DOHH2 (cell line): ENCODE results near the gene CCDC12.

ENCODE experiments used
- EZH2phosphoT487 ChIP-seq: fragments of 200-600 bp; sonication (generic); IDR thresholded peaks from 2 replicates; pipeline ENCODE4 v1.6.1; 2017; ENCODE audit warnings: borderline replicate concordance, mild to moderate bottlenecking, antibody characterized with exemption, low read length, moderate library complexity, mixed read lengths
- TF ChIP-seq, protein P1 (sequence below): fragments of 200-600 bp; sonication (generic); IDR thresholded peaks from one replicate; pipeline ENCODE4 v1.5.1; 2014; ENCODE audit warnings: antibody characterized with exemption, mild to moderate bottlenecking, low read depth, low read length; ENCODE audit not compliant: poor library complexity, severe bottlenecking

DNA sequence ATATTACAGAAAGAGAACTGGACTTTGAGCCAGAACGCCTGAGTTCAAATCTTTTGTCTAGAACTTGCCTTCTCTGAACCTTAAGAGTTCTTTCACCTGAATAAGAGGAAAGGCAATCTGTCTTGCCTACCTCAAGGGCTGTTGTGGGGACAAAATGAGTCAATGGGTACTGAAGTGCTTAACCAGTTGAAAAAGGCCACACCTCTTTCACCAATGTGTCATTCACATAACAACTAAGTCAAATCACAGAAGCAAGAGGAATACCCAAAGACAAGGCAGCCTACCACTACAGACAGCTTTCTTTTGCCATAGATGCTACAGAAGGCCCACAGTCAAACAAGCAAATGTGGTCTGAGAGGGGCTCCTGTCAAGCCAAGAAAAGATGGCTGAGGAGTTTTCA, 42.7 kb upstream of the CCDC12 start:
- TF ChIP-seq, protein P1, sequence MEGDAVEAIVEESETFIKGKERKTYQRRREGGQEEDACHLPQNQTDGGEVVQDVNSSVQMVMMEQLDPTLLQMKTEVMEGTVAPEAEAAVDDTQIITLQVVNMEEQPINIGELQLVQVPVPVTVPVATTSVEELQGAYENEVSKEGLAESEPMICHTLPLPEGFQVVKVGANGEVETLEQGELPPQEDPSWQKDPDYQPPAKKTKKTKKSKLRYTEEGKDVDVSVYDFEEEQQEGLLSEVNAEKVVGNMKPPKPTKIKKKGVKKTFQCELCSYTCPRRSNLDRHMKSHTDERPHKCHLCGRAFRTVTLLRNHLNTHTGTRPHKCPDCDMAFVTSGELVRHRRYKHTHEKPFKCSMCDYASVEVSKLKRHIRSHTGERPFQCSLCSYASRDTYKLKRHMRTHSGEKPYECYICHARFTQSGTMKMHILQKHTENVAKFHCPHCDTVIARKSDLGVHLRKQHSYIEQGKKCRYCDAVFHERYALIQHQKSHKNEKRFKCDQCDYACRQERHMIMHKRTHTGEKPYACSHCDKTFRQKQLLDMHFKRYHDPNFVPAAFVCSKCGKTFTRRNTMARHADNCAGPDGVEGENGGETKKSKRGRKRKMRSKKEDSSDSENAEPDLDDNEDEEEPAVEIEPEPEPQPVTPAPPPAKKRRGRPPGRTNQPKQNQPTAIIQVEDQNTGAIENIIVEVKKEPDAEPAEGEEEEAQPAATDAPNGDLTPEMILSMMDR: no peak
- TF ChIP-seq EZH2phosphoT487: no peak
